HFFc6 (cell line): ENCODE data around the gene SRMS. TPM values are rescaled to one million over a fixed set of nuclear protein-coding genes. Genes with fewer than 3 reads are reported as not detected.
"Not testable (repeated sequence)": the region's sequence is repeated elsewhere in the genome, so short reads cannot be mapped to it uniquely, and the experiment has no call there.

ENCODE experiments used
- DNase-seq: peaks from one replicate; pipeline ENCODE4 v3.0.0-alpha.2; 2018
- H3K27ac Mint-ChIP-seq: 2 replicates; pipeline ENCODE4 v1.8.0; 2020; ENCODE audit warnings: mild to moderate bottlenecking, mixed read lengths
- H3K27me3 Mint-ChIP-seq: 2 replicates; pipeline ENCODE4 v1.8.0; 2021; ENCODE audit warnings: mild to moderate bottlenecking, moderate library complexity, mixed read lengths; ENCODE audit not compliant: insufficient read depth
- H3K36me3 Mint-ChIP-seq: 2 replicates; pipeline ENCODE4 v1.8.0; 2021; ENCODE audit warnings: low read depth, mixed read lengths
- H3K4me1 Mint-ChIP-seq: 2 replicates; pipeline ENCODE4 v1.8.0; 2020; ENCODE audit warnings: low read depth, mixed read lengths
- H3K4me3 Mint-ChIP-seq: 2 replicates; pipeline ENCODE4 v1.8.0; 2020; ENCODE audit warnings: mild to moderate bottlenecking, moderate library complexity, mixed read lengths
- H3K9me3 Mint-ChIP-seq: 2 replicates; pipeline ENCODE4 v1.8.0; 2020; ENCODE audit warnings: mild to moderate bottlenecking, mixed read lengths
- CTCF ChIP-seq: fragments of 200-600 bp; sonication (generic); IDR thresholded peaks from 2 replicates; pipeline ENCODE4 v1.5.0; 2021; ENCODE audit warnings: antibody characterized with exemption, mild to moderate bottlenecking
- total RNA-seq, 6 experiments: library from RNA; stranded (reverse); fragmentation: NEBNext Ultra II Directional; extraction: Animal tissue kit (Norgen Biotek cat#: 25700); gene quantifications; 2 replicates in 1 of 6; 3 replicates in 5 of 6; pipeline ENCODE4 v1.2.3, GENCODE V29; 2021

Gene SRMS
- total RNA-seq, 6 experiments from 2014 or later: not detected

- Mint-ChIP-seq H3K27me3 (peaks cover 2% of the 10 kb centered on the region; the same call in 1 of the 2 replicates), H3K9me3 (no peaks in the 10 kb centered on the region), H3K4me1 (no peaks in the 10 kb centered on the region), H3K36me3 (peaks cover 5% of the 10 kb centered on the region; the same call in 1 of the 2 replicates), H3K4me3 (peak overlapping the region; percentile 75), H3K27ac (no peak overlapping the region; the same call in 1 of the 2 replicates)
- peak; percentile 18 for DNase-seq
- TF ChIP-seq CTCF: peak; percentile 61
Measured at GRCh38 chr20:63519668-63520503, 27.7 kb downstream of the SRMS start.

- peaks cover 5% of the 10 kb centered on the region; the same call in 1 of the 2 replicates for H3K27me3 Mint-ChIP-seq
Measured at GRCh38 chr20:63518946-63519667, 28.4 kb downstream of the SRMS start.

GRCh38 chr20:63518351-63518861, 29.1 kb downstream of the SRMS start:
- Mint-ChIP-seq H3K36me3 (no peaks in the 10 kb centered on the region), H3K27me3 (peaks cover 6% of the 10 kb centered on the region; the same call in 1 of the 2 replicates), H3K27ac (no peak overlapping the region), H3K9me3 (no peaks in the 10 kb centered on the region), H3K4me3 (no peak overlapping the region), H3K4me1 (no peaks in the 10 kb centered on the region)
- TF ChIP-seq CTCF: no peak
- DNase-seq: no peak

More at GRCh38 chr20:63518946-63519667, 28.4 kb downstream of the SRMS start:
- H3K4me1 Mint-ChIP-seq: no peaks in the 10 kb centered on the region
- no peak for DNase-seq
- H3K9me3 Mint-ChIP-seq: no peaks in the 10 kb centered on the region
- TF ChIP-seq CTCF: no peak
- H3K36me3 Mint-ChIP-seq: peaks cover 5% of the 10 kb centered on the region; the same call in 1 of the 2 replicates
- H3K27ac Mint-ChIP-seq: no peak overlapping the region; the same call in 1 of the 2 replicates
- H3K4me3 Mint-ChIP-seq: peak overlapping the region; percentile 75

- H3K36me3 Mint-ChIP-seq: no peaks in the 10 kb centered on the region
- no peaks in the 10 kb centered on the region for H3K4me1 Mint-ChIP-seq
- no peak overlapping the region for H3K4me3 Mint-ChIP-seq
- peaks cover 13% of the 10 kb centered on the region for H3K27me3 Mint-ChIP-seq
- H3K9me3 Mint-ChIP-seq: no peaks in the 10 kb centered on the region
- no peak for TF ChIP-seq CTCF
- DNase-seq: no peak
- no peak overlapping the region for H3K27ac Mint-ChIP-seq
Measured at GRCh38 chr20:63517376-63518309, 29.9 kb downstream of the SRMS start.

- H3K4me1 Mint-ChIP-seq, H3K9me3 Mint-ChIP-seq, H3K27ac Mint-ChIP-seq, H3K36me3 Mint-ChIP-seq, DNase-seq, H3K4me3 Mint-ChIP-seq: not testable (repeated sequence)
- peaks cover 26% of the 10 kb centered on the region for H3K27me3 Mint-ChIP-seq
Measured at GRCh38 chr20:63514520-63514919, 33.0 kb downstream of the SRMS start.
